Nucleus accumbens (tissue), 56 donors: ENCODE measurements around the gene SLC44A2.

Source experiments
- DNase-seq, 56 donors: peaks; one replicate each; lab custom pipeline; 2025; lab: John Stamatoyannopoulos, UW

Gene SLC44A2

GRCh38 chr19:10612499-10613119 lies 12.7 kb upstream of the SLC44A2 start:
- peak in 51 of 56 donors; percentile 7 to 79 (median 44) for DNase-seq

GRCh38 chr19:10615429-10616023 lies 9.8 kb upstream of the SLC44A2 start:
- no peak for DNase-seq

- DNase-seq, result no peak
These were observed 7.8 kb upstream of the SLC44A2 start for GRCh38 chr19:10617409-10618121.

GRCh38 chr19:10618846-10619245 lies 6.5 kb upstream of the SLC44A2 start:
- DNase-seq, result no peak

GRCh38 chr19:10620786-10621185 lies 4.6 kb upstream of the SLC44A2 start:
- DNase-seq, result no peak

- no peak for DNase-seq
These were observed 3.4 kb upstream of the SLC44A2 start for GRCh38 chr19:10621966-10622365.

DNA sequence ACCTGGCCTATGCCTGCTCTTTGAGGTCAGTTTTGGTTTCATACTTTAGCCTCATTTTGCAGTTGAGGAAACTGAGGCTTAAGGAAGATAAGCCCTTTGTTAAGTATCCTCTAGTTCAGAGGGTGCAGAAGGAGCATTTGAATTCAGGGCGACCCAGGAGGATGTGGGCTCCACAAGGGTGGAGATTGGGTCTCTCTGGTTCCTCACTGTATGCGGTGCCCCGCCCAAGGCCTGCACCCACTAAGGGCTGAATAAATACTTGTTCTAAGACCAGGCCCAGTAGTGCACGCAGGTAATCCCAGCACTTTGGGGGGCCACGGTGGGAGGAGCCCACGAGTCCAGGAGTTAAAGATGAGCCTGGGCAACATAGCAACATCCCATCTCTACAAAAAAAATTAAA lies 768 bp upstream of the SLC44A2 start:
- no peak for DNase-seq

GRCh38 chr19:10625762-10626138 lies 397 bp downstream of the SLC44A2 start:
- peak in 2 of 56 donors; percentile 17 to 46 for DNase-seq

DNA sequence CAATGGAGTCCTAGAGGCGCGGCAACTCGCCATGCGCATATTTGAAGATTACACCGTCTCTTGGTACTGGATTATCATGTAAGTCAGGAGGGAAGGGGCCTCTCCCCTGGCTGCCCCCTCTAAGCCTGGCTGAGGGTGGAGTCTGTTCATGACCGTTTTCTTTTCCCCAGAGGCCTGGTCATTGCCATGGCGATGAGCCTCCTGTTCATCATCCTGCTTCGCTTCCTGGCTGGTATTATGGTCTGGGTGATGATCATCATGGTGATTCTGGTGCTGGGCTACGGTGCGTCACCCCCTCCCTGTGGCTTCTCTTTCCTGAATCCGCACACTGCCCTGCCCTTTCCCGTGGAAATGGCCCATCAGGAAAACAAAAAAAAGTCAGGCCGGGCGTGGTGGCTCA lies 6.5 kb downstream of the SLC44A2 start:
- DNase-seq, result no peak

- no peak for DNase-seq
These were observed 9.1 kb downstream of the SLC44A2 start for GRCh38 chr19:10634430-10634829.

DNA sequence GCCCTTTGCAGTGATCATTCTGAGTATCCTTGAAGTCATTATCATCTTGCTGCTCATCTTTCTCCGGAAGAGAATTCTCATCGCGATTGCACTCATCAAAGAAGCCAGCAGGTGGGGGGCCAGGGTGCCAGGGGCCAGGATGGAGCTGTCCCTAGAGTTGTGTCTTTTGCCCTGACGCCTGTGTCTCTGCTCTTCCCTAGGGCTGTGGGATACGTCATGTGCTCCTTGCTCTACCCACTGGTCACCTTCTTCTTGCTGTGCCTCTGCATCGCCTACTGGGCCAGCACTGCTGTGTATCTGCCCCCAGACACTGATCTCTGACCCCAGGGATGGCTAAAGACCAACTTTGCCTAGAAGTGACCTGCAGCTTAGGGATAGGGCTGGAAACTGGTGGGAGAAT lies 9.6 kb downstream of the SLC44A2 start:
- DNase-seq, result no peak

- peak in 5 of 56 donors; percentile 2 to 7 (median 5) for DNase-seq
These were observed 11.1 kb downstream of the SLC44A2 start for GRCh38 chr19:10636304-10636972.

DNA sequence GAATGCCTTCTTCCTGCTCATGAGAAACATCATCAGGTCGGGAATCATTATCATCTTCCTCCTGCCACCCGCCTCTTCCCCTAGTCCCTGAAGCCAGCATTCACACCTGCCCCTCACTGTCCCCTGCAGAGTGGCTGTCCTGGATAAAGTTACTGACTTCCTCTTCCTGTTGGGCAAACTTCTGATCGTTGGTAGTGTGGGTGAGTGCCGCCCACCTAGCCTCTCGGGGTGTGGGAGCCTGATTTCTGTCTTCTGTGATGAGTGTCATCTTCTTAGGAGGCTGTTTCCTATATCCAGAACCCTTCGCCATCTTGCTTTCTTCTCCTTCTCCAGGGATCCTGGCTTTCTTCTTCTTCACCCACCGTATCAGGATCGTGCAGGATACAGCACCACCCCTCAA lies 12.5 kb downstream of the SLC44A2 start:
- DNase-seq, result no peak

GRCh38 chr19:10639836-10640235 lies 14.5 kb downstream of the SLC44A2 start:
- no peak for DNase-seq

- DNase-seq, result no peak
These were observed 15.0 kb downstream of the SLC44A2 start for GRCh38 chr19:10640361-10640760.

- no peak for DNase-seq
These were observed 15.9 kb downstream of the SLC44A2 start for GRCh38 chr19:10641248-10641647.

DNA sequence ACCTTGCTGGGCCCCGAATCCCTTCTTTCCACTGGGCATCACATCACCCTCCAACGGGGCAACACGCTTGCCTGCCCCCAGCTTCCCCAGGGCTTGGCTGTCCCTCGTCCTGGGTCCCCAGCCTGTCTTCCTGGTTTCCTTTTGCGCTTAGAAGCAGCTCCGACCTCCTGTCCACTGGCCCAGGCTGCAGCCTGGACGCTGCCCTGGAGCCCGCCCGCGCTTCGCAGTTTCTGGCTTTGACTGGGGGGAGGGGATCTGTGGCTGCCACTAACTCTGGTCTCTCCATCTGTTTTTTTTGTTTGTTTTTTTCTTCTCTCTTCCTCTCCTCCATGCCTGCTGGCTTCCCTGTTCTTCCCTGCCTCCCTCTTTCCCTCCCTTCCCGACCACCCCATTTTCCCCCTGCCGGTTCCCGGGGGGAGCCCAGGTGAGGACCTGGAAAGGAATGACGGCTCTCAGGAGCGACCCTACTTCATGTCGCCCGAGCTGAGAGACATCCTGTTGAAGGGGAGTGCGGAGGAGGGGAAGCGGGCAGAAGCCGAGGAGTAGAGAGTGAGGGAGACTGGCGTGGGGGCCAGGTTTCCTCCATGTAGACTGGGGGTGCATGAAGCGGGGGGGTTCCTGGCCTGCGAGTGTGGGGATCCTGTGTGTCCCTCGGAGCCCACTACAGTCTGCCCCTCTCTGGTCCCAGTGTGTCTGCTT lies 17.3 kb downstream of the SLC44A2 start:
- peak in 11 of 56 donors; percentile 4 to 41 (median 14) for DNase-seq

DNA sequence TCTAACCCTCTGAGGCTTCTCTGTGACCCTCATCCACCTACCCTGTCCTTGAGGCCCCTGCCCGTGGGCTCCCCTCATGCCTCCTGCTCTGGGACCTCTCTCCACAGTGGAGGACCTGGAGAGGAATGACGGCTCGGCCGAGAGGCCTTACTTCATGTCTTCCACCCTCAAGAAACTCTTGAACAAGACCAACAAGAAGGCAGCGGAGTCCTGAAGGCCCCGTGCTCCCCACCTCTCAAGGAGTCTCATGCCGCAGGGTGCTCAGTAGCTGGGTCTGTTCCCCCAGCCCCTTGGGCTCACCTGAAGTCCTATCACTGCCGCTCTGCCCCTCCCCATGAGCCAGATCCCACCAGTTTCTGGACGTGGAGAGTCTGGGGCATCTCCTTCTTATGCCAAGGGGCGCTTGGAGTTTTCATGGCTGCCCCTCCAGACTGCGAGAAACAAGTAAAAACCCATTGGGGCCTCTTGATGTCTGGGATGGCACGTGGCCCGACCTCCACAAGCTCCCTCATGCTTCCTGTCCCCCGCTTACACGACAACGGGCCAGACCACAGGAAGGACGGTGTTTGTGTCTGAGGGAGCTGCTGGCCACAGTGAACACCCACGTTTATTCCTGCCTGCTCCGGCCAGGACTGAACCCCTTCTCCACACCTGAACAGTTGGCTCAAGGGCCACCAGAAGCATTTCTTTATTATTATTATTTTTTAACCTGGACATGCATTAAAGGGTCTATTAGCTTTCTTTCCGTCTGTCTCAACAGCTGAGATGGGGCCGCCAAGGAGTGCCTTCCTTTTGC lies 18.0 kb downstream of the SLC44A2 start:
- DNase-seq, result peak in 1 of 56 donors; percentile 5

GRCh38 chr19:10643968-10644259 lies 18.6 kb downstream of the SLC44A2 start:
- peak in 2 of 56 donors; percentile 2 to 23 for DNase-seq
